Activated CD8-positive, alpha-beta memory T cell treated with anti-CD3 and anti-CD28 coated beads, Interleukin-2, amount 50 U/mL, for 4 hours (primary cell): ENCODE measurements around the gene IL31RA.

Experiments
- DNase-seq: peaks from one replicate; pipeline ENCODE4 v3.0.0-alpha.2; 2020

Gene IL31RA

DNA sequence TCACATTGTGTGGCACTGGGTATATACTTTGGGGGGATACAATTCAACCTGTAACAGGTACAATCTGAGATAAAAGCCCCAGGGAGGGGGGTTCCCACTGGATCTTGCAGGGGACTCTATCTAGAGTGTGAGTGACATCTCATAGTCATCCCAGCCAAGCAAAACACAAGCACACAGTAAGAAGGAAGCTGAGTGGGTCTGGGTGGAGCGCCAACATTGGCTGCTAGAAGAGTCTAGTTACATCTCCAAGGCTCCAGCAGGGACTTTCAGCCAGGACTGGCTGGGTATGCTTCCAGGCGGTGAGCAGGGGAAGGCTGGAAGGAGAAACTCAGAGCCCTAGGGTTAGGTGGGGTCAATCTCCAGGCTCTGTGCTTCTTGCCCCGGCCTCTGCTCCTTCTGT, 53.0 kb downstream of the IL31RA start:
- no peak for DNase-seq

DNA sequence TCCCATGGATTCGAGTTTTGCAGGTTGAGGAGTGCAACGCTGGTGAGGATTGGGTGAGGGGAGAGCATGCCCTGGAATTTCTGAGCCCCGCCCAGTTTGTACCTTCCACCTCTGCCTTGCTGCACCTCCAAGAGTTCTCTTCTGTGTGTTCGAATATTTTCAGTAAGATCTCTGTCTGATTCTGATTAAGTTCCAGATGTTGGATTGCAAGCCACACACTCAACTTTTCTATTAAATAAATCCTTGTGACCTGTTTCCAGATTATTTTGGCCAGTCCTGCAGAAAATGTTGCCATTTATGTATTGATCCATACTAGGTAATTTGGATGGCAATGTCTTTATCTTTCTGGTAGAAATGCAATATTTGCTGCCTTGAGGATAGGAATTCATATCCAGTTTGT, 54.1 kb downstream of the IL31RA start:
- no peak for DNase-seq

DNA sequence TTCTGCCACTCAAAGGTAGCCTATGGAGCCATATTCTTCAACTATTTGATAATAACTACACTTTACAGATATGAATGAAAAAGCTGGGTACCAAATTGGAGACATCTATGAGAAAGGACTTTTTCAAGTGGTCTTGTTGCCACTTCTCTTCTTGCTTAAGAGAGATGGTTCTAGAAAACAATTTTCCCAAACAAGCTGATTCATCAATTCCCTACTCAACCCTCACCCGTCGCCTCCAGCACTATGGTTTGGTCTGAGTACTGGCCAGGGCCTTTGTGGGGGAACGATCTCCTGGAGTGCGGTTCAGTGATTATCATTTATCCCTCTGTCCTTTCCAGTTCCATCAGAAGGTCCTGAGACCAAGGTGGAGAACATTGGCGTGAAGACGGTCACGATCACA, 56.8 kb downstream of the IL31RA start:
- no peak for DNase-seq

DNA sequence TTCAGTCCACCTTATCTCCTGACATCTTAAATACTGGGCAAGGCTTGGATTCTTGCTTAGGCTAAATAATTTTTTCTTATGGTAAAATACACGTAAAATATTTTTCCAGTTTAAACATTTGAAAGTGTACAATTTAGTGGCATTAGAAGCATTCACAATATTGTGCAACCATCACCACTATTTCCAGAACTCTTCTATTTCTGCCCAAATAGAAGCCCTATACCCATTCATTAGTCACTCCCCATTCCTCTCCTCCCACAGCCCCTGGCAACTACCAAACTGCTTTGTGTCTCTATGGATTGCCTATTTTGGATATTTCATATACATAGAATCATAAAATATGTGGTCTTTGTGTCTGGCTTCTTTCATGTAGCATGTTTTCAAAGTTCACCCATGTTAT, 57.6 kb downstream of the IL31RA start:
- no peak for DNase-seq

DNA sequence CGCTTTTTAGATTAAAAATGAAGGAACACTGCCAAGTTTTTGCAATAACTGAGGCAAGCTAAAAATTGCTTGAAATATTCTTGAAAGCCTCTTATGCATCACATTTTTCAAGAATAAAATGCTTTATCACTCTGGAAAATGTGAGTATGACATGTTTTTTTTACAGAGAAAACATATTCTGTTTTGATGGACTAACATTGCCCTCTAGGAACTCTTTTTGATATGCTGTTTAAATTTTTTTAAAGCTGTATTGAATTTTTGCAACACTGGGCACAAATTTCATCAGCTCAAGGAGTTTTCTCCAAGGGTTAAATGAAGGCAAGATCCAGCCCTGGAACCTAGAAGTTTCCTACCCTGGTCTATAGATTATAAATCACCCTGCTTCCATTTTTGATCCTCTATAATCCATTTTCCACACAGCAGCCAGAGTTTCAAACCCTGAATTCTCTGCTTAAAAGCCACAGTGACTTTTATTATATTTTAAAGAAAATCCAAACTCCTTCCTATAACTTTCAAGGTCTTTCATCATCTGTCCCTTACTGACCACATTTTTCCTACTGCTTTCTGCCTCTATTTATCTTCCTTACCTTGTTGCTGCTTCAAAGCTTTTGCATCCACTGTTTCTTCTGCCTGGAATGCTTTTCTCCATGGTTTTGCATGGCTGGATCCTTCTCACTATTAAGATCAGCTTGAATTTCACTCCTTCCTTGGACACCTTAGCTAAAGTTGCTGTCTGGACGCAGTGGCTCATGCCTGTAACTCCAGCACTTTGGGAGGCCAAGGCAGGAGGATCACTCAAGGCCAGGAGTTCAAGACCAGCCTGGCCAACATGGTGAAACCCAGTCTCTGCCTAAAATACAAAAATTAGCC, 60.9 kb downstream of the IL31RA start:
- no peak for DNase-seq

DNA sequence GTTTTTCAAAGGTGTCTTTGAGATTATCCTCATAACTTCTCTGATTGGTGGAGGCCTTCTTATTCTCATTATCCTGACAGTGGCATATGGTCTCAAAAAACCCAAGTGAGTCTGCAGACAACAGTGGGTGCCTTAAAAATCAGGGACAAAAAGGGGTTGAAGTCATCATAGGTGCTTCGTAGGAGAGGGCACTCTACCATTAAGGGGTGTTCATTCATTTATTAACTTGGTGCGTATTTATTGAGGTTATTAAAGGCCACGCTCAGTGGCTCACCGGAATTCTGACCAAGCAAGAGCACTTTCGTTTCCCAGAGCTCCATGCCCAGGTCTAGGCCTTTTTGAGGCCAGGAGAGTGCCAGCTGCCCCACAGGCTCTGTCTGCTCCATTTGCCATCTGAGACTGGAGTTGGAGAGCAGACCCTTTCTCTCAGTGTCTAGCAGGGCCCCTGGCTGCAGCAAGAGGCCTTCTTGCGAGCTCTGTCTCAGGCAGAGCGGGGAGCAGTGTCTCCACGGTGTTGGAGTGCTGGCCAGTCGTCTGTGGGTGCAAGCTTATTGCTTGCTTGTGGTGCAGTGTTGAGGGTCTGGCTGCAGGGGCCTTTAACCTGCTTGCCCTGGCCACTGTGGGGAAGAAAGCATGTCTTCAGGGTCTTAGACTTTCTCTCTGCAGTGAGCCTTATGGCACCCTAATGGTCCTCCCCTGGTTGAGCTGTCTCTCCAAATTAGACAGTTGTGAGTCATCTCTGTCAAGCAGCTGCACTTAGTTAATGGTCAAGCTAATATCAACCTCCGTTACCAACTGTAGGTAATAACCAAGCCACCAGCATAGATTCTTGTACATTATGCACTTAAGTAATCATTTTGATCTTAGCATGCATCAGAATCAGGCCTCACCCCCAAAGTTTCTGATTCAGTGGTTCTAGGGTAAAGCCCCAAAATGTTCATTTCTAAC, 62.6 kb downstream of the IL31RA start:
- DNase-seq: no peak

DNA sequence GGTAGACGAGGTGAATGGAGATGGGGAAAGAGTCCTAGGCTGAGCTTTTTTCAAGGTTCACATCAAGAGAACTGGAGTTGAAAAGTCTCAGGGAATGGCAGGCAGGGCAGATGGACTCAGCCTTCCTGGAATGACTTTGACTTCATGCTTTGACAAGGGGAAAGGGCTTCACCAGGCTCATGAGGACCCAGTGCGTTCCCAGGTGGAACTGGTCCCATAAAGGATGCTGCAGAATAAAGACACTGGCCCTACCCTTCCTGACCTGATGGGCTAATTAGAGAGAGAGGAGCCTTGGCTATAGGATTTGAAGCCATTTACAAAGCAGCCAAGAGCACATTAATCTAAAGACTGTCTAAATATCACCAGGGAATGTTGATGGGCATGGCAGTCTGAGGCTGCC, 63.8 kb downstream of the IL31RA start:
- no peak for DNase-seq

DNA sequence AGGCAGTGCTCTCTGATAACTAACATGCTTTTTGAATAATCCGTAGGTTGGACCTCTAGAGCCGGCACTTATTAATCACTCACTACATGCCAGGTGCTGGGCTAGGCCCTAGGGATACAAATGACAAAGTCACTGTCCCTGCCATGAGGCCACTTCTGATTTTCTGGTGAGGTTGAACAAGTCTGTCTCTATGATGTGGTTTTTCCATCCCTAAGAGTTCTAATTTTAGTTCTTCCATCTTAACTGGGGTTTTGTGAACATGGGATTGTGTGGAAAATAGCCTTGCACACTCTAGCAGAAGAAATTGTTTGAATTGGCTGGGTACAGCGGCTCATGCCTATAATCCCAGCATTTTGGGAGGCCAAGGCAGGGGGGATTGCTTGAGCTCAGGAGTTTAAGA, 64.6 kb downstream of the IL31RA start:
- no peak for DNase-seq

DNA sequence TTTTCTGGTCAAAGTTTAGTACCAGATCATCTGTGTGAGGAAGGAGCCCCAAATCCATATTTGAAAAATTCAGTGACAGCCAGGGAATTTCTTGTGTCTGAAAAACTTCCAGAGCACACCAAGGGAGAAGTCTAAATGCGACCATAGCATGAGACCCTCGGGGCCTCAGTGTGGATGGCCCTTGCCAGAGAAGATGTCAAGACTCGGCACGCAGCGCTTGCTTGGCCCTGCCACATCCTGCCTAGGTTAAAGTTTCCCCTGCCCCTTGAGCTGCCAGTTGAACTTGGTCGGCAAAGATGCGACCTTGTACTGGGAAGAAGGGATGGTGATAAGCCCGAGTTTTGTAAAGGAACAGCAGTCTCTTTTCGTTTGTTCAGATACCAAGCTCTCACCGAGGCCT, 65.8 kb downstream of the IL31RA start:
- DNase-seq: no peak

DNA sequence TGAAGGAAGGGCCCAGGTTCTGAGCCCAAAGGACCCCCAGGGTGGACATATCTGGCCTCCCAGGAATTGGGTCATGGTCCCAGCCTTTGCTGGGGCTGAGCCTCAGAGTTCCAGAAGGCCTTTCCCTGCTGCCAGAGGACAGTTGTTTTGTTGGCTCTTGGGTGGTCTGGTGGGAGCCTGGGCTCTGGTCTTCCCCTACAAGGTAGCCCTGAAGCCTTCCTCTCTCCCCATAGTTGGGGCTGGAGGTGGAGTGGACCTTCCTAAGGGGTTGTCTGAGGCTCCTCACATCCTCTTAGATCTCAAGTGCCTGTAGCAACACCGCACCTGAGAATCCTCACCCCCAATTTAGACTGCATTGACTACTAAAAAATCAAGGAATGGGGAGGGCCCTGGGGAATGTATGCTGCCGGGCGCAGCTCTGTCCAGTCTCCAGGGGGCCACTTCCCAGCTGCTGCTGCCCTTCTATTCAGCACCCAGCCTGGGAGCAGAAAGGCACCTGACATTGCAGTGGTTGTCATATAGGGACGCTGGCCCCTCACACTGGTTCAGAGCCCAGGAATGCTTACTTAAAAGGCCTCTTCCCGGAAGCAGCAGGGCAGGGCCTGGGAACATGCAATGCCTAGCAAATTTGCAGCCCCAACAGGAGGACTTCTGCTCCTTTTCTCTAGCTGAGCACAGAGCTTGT, 66.4 kb downstream of the IL31RA start:
- no peak for DNase-seq

DNA sequence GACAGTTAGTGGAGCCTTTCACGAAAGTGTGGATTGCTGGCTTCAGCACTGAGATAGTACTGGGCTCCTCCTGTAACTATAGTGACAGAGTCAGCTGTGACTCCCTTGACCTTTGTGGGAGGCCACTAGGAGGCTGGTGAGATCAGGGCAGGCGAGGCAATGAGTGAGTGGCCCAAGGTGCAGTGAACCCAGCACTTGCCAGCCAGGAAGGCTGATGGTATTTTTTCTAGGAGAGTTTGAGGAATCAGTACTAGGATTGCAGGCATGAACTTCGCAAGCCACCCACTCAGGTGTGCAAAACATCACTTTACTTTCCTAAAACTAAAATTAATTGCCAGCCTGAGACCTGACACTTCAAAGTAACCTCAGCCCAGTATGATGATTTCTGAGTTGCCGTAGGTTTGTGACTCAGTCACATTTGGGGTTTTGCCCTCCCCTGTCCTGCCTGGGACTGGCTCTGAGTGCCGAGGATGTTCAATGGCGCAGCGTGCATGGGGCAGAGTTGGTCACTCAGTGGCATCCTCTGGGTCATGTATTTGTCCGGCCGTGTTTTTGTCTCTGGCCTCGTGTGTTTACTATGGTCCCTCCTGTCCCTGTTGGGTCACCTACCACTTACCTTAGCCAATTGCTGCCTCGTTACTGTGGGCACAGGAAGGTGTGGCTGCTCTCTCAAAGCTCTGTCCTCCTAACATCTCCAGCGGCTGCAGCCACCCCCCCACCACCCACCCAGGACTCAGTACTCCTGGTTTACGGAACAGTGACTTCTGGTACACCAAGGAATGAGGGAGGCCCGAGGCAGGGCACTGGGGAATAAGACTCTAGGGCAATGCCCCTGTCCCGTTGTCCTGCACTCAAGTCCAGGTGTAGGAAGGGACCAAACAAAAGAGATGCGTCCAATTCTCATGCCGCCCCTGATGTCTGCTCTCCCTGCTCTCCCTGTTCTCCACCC, 67.2 kb downstream of the IL31RA start:
- DNase-seq: no peak

DNA sequence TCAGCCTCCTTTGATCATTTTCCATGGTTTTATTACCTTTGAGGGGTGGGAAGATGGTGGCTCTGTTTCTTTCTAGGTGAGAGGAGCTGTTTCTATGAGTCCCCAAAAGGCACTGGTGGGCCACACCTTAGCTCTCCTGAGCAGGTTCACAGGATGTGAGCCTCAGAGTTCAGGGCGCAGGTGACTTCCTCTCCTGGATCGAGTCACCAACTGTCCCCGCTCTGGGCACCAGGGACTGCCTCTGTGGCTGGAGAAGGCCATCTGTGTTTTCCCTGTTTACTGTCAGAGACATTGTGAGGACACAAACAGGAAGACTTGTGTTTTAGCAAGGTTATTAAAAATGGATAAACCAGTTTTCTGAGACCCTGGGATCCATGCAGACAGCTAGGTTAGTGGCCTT, 68.5 kb downstream of the IL31RA start:
- DNase-seq: no peak

DNA sequence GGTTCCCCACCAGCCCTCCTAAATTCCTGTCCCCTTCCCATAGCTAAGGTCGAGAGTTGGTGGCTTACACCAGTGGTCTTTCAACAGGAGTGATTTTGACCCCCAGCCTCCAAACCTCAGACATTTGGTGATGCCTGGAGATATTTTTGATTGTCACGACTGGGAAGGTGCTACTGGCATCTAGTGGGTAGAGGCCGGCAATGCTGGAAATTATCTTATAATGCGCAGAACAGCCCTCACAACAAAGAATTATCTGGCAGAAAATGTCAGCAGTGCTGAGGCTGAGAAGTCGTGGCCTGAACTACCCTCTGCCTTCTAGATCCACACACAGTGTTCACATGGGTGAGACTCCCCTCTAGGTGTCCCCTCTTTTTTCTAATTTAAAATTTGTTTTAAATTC, 69.6 kb downstream of the IL31RA start:
- no peak for DNase-seq

DNA sequence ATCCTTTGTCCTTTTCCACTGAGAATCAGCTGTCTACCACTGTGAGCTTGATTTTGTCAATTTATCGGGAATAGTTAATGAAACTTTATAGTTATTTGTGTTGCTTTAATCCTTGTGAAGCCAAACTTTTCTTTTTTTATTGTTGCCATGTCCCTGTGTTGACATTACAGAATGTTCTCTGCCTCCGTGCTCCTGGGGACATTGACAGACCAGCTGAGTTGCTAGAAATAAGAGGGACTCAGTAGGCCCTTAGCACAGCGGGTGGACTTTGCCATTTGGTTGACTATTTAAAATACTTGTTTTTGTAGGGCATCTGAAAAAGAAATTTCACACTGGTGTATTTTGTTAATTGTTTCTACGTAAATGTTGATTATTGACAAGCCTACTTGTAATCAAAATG, 70.5 kb downstream of the IL31RA start:
- no peak for DNase-seq

DNA sequence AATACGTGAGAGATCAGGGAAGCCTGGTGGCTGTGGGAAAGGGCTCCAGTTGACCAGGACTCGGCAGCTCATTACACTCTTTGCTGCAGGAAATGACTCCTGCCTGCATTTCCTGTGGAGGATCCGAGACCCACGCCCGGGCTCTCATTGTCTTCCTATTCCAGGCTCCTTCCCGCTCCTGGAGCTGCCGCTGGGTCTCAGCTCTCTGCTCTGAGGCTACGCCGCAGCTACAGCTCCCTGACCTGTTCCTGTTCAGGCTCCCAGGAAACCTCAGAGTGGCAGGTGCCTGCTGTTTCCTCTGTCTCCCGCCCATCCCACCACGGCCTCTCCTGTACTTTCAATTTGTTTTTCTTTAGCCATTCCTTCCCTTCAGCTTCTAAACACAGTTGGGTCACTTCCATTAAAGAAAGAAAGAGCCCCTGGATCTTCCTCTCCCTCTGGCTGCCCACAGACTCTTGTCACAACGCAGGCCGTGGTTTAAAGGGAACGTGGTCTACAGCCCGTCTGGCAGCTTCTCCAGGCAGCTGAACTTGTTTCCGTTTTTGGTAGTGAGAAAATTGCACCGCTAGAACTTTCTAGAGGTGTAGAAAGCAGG, 72.1 kb downstream of the IL31RA start:
- DNase-seq: no peak

DNA sequence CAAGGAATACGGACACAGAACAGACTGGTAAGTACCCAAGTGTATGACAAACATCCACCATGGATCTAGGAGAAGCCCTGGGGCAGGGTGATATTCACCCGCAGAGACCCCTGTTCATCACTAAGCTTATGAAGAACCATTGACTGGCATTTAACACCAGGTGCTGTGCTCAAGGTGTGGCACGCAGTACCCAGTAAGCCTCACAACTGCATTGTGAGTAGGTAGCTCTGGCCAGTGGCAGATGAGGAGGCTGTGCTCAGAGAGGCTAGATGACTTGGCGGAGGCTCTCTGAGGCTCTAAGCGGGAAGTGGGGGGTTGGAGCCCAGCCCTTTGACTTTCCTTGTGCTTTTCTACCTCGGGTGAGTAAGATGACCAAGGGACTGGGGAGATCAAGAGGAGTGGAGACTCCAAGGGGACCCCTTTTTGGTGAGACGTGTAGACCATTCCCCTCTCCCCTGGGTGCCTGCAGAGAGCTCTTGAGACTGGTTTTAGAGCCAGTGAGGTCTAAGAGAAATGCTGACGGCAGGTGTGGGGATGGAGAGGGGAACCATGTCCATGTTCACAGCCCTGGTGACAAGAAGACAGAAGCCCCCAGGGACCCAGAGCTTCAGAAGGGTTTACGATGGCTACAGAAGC, 72.8 kb downstream of the IL31RA start:
- DNase-seq: no peak

DNA sequence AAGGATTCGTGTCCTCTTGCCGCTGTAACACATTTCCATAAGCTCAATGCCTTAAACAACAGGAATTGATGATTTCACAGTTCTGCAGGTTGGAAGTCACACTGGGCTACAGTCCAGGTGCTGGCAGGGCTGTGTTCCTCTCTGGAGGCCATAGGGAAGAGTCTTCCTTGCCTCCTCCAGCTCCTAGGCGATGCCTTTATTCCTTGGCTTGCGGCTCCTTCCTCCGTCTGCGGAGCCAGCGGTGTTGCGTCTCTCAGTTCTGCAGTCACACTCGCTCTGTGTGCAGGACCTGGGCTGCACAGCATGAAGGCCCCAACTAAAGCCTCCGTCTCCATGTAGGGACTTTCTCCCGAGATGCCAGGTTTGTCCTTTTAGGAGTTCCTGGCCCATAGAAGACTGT, 73.6 kb downstream of the IL31RA start:
- no peak for DNase-seq

DNA sequence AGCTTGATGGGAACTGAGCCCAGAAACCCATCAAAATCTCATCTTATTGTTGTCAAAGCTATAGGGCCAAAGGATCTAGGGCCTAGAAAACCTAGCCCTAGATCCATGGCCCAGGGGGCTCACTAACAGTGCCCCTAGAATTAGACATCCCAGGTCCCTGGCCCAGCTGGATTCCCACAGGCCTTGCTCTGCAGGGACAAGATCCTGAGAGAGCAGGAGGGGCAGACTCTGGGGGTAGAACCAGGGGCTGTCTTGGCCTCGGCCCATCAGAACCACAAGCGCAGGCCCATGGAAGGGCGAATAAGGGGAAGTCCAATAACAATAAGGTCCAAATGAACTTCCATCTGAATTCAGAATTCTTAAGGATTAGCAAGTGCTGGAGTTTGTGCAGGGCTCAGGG, 74.0 kb downstream of the IL31RA start:
- DNase-seq: no peak

DNA sequence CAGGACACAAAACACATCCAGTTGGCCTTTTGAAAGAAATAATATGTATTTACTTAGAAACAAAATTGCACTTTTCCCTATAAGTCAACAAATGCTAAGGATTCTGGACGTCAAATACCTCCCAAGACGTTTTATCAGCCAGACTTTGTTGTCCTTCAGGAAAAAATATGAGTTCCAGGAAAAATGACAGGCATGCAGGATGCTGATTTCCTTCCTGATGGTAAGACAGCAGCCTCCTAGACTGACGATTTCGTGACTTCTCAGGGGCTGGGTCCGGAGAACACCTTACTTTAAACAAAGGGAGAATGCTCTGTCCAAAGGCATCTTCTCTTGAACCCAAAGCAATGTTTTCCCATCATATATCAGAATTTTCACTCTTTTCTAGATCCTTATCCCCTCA, 74.6 kb downstream of the IL31RA start:
- no peak for DNase-seq

DNA sequence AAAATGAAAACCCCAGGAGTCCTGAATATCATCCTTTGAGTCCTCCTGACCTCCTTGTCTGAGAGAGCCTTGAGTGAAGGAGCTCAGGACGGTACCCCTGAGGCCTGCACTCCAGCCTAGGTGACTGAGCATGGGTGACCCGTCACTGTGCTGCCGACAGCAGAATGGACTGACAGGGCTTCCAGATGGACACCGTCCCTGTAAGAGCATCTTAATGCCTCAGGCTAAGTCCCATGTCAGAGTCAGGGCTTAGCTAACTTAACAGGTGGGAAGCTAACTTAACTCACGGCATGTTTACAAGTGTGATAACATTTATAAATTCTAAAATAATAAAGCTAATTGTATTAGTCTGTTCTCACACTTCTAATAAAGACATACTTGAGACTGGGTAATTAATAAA, 75.3 kb downstream of the IL31RA start:
- no peak for DNase-seq
